NCI-H524 treated with DMSO at 0.1 percent for 48 hours (cell line): ENCODE measurements around the gene MTCP1.

Experiments used
- DNase-seq: peaks from one replicate; lab custom pipeline; 2025; lab: John Stamatoyannopoulos, UW

The MTCP1 gene, protein sequence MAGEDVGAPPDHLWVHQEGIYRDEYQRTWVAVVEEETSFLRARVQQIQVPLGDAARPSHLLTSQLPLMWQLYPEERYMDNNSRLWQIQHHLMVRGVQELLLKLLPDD

DNA sequence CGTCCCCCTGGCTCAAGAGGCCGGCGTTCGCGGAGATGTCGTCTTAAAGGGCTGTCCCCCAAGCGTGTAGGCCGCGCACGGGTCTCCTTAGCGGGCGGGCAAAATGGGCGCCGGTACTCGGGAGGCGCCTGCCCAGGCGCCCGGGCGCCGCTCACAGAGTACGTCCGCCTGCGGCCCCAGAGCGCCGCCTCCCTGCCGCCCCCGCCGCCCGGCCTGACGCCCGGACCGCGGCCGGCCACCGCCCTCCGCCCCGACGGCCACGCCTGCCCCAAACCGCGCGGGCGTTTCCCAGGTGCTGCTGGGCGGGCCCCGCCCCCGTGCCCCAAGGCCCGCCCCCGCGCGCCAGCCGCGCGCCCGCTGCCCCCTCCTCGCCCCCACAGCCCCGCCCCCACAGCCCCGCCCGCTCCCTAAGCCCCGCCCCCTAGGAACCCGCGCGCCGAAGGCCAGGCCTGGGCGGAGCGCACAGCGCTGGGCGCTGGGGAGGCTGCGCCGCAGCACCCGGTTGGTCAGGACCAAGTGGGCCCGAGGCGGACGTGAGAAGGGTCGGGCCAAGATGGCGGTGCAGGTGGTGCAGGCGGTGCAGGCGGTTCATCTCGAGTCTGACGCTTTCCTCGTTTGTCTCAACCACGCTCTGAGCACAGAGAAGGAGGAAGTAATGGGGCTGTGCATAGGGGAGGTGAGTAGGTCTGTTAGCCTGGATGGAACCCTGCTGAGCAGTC, at the start of gene MTCP1, which contains the start of the genes BRCC3 and CMC4:
MTCP1 (minus strand) TSS at position 162 of the 719 bp plus-strand sequence. CDS start 5,126 bp downstream, outside the sequence.
BRCC3 (plus strand) TSS at position 534 of the 719 bp plus-strand sequence; CDS start at position 554, 20 bp downstream.
CMC4 (minus strand) TSS at position 162 of the 719 bp plus-strand sequence. CDS start 7,113 bp downstream, outside the sequence.
- peak; percentile 23 for DNase-seq

DNA sequence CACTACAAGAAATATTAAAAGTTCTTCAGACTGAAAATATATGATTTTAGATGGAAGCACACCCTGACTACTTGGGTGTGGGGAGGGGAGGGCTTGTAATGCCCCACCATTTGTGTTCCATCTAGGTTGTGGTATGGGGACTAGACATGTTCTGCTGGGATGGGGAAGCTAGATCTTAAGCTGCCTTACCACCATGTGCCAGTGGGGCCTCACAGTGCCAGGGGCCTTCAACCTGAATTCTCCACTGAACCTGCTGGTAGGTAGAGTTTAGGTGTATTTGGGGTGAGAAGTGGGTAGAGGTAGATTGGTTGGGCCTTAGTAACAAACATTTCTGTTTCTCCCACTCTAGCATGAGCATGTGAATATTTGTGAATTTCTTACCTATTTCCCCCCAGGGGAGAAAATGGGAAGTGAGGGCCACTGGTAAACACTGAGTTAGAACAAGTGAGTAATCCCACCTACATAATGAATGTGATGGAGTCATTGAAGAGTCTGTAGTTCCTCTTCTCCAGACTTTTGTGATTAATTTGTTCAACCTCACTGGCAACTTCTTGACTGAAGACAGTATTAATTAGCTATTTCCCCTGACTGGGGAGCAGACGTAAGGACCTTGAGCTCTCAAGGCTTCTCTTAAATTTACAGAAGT, 44.4 kb upstream of the MTCP1 start:
- no peak for DNase-seq

DNA sequence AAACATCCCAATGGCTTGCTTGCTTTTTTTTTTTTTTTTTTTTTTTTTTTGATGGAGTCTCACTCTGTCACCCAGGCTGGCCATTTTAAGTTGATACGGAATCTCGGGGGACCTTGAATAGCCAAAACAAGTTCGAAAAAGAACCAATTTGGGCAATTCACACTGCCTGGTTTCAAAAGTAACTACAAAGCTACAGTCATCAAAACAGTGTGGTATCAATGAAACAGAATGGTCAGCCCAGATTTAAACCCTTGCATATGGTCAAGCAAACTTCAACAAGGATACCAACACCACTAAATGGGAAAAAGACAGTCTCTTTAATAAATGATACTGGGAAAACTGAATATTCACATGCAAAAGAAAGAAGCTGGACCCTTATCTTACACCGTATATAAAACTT, 42.2 kb upstream of the MTCP1 start:
- DNase-seq: no peak

DNA sequence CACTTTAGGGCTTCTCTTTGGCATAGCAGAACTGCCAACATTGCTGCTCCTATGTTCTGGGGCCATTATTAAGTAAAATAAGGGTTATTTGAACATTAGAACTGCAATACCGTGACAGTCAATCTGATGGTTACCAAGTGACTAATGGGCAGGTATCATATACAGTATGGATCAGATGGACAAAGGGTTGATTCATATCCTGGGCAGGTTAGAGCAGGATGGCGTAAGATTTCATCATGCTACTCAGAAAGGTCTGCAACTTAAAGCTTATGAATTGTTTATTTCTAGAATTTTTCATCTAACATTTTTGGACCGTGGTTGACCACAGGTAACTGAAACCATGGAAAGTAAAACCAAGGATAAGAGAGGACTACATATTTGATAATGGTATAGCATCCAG, 41.2 kb upstream of the MTCP1 start:
- no peak for DNase-seq

DNA sequence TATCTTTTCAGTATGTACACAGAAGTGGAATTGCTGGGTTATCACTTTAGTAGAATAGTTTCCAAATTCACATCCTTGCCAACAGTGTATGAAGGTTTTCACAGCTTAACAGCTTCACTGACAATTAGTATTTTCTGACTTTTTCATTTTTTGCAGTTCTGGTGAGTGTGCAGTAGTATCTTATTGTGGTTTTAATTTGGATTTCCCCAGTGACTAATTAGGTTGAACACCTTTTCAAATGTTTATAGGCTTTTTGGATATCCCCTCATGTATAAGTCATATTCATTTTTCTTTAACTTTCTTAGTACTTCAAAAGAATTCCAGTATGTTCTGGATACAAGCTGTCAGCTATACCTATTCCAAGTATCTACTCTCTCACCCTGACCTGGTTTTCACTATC, 37.5 kb upstream of the MTCP1 start:
- DNase-seq: no peak

DNA sequence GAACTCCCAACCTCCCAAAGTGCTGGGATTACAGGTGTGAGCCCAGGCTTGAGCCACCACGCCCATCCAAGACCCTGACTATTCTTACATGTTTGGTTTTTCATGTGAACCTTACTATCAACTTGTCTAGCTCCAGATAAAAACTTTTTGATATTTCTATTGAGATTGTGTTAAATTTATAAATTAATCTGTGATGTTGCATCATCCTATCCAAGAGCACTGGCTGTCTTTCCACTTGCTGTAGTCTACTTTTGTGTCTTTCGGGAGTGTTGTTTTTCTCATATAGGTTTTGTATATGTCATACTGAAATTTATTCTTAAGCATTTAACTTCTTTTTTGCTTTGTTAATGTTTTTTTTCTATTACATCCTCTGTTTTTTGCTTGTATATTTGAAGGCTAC, 35.0 kb upstream of the MTCP1 start:
- no peak for DNase-seq

DNA sequence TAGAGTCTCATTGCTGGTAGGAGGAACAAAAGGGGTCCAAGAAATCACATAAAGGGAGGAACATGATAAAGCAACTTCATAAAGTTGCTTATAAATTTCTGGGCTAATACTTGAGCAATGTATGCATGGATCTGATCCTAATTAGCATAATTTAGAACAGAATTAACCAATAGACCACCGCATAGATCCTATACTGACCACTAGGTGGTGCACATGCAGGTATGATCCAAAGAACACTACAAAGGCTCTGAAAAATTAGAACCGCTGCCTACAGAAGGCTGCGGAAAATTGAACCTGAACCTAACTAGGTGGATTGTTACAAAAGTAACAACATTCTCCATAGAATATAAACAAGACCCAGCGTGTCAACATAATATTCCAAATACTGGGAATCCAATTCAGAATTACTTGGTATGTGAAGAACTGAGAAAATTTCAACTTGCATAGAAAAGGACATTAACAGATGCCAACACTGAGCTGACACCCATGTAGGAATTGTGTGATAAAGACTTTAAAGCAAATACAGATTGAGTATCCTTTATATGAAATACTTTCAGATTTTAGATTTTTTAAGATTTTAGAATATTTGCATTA, 23.6 kb upstream of the MTCP1 start:
- peak; percentile 4 for DNase-seq

DNA sequence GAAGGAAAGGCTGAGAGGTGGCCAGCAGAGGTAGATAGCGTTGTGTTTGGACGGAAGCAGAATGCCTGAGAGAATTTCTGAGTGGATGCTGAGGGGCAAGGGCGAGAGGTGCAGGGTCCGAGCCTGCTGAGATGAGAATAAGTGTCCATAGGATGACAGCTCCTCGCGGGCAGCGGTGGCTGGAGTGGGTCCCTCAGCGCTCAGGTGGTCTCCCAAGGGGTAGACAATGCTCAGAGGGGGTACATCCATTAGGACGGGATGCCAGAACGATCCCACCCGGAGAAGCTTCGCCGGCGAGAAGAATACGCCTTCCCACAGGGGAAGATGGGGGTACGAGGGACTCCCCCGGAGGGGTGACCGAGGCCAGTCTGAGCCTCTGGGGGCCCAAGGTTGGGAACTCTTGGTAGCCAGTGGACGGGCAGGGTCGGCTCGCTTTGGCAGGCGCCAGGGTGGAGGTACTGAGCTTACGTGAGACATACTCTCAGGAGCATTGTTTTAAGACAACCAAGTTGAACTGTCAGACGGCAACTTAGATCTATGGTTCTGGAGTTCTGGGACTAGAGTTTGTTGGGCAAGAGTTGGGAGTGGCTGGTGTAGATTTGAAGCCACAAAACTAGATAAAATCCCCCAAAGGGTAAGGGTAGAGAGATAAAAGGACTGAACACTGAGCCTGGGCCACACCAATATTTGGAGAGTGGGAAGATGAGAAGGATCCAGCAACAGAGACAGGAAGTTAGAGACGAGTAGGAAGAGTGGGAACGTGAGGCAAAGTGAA, 16.2 kb upstream of the MTCP1 start:
- no peak for DNase-seq

DNA sequence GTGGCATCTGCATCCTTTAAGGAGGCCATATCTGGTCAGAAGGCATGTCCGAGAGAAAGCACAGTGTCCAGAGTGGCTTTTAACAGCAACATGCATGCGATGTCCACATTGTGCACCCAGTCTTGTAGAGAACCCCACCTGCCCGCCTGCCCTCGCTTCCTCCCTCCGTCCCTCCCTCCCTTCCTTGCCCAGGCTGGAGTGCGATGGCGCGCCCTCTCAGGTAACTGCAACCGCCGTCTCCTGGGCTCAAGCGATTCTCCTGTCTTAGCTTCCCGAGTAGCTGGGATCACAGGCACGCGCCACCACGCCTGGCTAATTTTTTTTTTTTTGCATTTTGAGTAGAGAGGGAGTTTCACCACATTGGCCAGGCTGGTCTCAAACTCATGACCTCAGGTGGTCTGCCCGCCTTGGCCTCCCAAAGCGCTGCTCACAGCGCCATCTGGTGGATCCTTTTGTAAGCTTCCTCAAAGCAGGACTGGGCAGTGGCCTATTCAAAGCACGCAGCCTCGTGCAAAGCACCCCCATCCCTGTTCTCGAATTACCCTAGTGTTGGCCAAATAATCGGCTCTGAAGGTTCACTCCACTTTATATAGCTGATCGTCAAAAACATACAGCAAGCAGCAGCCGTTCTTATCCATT, 15.4 kb upstream of the MTCP1 start:
- DNase-seq: no peak

DNA sequence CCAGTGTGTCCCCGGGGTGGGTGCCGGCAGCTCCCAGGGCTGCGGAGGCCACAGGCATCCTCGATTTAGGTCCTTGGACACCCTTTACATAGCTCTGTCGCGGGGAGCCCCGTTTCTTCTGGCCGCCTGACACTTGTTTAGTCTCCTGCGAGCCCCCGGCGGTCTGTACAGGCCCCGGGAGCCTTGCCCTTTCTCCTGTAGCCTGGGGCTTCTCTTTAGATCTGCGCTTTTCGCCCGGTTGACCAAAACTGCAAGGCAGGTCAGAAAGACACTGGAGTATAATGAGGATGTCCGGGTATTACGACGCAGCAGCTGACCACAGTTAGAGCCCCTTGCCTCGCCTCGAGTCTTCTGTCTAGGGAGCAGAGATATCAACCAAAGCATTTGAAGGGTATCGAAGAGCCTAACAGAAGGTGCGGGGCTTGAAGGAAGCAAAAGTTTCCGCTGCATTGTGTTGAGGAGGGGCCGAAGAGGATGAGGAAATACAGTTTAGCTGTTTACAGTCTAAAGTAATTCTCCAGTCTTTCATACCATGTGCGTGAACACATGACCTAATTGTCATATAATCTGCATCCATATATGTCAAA, 851 bp upstream of the MTCP1 start:
- no peak for DNase-seq

DNA sequence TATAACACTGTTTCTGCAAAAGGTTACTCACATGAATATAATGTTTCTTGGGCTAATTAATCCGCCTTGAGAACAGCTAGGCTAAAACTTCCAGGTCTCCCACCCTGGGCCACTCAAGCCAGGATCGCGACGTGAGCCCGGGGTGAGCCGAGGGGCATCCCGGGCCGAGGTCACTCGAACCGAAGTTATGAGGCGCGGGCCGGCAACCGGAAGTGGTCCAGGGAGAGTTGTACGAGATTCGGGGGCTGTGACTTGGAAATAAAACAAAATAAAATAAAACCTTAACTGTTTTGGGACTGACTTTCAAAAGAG, 317 bp downstream of the MTCP1 start:
- no peak for DNase-seq

DNA sequence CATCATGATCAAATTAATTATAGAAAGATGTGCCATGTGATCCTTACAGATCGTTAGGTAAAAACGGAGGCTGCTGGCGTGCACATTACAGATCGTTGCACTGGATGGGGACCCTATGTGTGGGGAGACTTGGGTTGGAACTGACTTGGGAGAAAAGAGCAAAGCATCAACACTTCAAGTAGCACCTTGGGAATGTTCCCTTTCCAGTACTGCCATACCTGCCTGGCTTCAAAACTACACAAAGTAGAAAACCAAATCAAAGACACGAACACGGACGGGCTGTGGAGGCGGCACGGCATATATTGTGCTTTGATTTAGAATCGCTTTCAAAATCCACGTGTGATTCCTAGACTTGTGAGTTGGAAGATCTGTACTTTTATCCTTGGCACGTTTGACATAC, 898 bp downstream of the MTCP1 start:
- DNase-seq: no peak

DNA sequence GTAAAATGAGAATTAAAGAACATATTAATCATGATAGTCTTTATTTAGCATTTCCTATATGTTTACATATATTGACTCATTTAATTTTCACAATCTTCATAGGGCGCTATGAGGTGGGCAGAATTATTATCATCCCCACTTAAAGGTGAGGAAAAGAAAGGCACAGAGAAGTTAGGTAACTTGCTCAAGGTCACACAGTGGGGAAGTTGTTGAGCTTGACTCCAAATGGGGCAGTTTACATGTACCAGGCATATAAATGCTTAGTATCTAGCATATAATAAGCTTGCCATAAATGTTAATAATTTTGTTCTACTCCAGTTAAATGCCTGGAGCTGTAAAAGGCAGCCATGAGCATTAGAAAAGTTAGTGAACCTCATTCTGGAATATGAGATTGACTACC, 1.5 kb downstream of the MTCP1 start:
- DNase-seq: no peak

DNA sequence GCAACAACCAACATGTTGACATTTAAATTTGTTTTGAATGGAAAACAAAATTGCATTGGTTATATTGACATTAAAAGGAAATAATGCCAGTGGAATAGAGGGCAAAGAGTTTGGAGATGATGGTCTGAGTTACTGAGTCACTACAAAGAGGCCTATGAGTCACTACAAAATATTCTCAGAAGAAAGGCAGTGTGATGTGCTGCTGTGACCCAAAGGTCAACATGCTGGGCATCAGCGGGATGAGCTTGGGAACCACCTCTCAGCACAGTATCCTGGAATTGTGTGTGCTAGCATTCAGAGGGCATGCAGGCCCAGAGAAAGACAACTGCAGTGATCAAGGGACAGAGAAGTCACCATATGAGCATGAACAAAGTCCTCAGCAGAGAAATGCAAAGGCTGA, 2.8 kb downstream of the MTCP1 start:
- DNase-seq: no peak

DNA sequence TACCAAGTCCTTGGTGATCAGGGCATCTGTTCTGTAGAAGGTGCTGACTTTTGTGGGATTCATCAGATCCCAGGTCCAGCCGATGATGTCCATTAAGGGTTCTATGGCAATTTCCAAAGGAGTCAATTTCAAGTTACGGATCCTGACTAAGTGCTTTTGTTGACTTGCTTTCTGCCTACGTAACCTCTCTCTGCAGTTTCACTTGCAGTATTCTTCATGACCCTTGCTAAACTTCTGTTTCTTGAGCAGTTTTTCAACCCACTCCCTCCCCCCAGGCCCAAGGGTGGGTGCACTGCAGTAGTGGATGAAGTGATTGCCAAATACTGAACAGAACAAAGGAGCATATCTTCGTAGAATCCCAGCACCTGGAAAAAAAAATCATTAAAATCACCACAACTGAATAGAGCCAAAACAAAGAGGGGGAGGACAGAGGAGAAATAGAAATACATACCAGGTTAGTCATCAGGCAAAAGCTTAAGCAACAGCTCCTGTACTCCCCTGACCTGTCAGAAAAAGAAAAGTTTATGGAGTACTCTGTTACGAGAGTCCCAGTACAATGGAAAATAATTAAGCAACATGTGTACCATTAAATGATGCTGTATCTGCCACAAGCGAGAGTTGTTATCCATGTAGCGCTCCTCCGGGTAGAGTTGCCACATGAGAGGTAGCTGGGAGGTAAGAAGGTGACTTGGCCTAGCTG, 5.8 kb downstream of the MTCP1 start:
- no peak for DNase-seq

DNA sequence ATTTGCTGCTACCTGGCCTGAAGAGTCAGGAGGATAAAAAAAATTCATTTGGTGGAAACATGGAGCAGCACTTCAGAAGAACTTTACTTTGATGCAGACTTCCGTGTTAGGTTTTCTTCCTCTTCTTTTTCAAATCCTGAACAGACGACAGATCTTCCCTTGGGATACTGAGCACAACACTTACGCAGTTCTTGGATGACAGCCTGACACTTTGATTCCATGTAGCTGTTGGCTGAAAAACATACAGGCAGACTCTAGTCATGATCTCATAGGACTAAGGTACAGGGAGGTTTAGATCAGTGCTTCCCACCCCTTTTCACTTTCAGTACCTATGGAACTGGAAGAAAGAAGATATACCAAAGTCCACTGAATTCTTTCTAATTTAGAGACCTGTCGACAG, 9.2 kb downstream of the MTCP1 start:
- DNase-seq: no peak

DNA sequence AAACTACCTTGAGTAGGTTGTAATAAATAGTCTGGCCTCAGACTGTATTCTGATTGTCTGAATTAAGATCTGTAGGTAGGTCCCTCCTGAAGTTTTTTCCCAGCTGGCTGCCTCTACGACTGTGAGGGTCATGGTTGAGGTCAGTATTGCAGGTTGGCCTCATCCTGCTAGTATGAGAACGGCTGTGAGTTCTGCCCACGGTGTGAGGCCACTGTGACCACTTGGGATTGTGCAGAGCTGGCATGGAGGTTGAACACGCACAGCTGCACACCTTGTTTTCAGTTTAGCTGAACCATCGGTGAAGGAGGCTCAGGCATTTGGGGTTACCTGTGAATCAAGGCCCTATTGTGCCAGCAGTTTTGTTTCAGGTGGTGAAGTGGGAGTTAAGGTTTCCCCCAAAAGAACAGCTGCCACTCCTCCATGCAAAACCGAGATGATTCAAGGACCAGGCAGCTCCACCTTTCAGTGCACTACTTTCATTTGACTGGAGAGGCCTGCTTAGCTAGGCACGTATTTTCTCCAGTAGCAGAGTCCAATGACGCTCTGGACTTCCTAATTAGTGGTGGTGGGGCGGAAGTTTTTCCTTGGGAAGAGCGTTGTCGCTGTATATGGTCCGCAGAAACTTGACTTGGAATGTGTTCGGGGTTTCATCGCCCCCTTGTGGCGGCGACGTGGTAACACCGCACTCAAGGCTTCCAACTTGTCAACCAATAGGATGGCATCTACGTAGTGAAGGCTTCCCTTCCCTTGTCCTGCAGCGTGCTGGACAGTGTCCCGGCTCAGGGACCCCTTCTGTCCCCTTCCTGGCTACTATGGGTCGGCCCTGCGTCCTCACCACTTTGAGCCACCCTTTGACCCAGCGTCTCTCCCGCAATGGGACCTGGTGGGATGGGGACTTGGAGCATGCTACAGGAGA, 13.8 kb downstream of the MTCP1 start:
- no peak for DNase-seq

DNA sequence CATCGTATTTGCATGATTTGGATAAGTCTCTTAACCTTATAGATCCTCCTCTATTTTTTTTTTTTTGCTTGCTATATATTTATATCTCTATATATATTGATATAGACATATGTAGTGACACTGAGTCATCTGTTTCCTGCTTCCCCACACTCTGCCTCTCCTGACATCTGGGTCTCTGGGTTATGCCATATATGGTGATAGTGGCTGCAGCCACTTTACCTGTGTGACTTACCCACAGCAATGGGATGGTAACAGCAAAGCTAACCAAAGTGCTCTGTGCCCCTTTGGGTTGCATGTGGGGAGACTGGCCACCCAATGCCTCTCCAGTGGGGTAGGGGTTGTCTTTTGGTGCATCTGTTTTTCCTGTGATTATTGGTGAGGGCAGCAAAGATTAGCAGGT, 14.5 kb downstream of the MTCP1 start:
- no peak for DNase-seq

DNA sequence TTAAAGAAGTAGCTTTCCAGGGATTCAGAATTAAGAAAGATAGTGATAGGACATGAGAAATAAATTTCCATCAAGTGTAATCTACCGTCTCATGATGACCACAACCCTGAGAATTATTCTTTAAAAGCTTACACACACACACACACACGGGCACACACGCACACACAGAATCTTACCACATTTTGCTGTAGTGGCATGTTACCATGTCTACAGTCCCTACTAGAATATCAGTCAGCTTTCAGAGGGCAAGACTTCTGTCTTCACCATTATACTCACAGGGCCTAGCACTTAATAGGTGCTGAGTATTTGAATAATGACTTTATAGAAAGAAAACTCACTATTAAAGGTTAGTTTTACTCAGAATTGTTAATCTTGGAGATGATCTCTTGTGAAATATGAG, 15.4 kb downstream of the MTCP1 start:
- DNase-seq: no peak

DNA sequence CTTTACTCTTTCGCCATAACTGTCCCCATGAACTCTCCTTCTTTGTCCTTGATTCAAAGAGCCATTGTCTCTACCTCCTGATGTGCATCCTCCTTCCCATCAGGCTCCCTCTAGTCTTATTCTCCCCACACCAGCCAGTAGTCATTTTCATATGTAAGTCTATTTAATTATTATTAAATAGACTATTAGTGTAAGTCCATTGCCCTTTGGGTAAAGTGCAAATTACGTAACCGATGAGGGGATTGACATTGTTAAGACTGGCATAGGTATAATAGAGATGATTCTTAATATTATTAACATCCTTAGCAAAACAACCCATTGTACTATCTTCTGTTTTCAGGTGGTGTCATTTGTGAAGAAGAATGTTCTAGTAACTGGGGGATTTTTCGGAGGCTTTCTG, 16.7 kb downstream of the MTCP1 start:
- no peak for DNase-seq
